Measurements from ENCODE around the gene CRIP2.

DNA sequence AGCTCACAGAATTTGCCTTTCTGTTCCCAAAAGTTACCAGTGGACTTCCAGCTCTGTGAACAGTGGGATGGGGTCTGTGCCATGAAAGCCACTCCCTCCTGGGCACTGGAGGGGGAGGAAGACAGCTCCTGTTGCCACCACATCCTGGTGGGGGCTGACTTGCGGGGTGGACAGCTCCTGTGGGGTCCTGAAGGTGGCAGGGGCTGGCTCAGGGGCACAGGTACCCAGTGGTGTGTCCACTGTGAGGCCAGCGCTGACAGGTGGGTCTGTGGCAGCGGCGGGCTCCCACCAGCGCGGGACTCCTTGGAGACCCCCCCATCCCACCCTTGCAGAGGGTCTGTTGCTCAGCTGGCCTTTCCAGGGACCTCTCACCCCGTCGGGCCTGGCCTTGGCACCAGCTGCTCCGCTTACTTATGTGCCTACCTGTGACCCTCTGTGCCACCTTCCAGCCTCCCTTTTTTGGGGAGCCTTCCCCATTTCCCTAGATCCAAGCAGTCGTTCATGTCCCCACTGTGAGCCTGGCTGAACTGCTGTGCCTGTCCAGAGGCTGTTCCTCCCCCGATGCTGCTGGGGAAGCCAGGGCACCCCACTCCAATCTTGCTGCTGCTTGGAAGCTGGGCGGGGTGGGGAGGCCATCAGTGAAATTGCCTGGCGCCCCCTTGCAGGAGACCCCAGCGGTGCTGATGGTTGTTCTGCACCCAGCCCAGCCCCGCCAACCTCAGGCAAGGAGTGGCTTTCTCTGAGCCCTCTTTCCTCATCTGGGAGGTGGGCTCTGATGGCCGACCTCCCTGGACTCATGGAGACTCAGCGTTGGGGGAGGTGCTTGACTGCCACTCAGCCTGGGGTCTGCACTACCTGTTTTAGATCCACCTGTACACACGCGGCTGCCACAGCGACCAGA lies 18.6 kb downstream of the CRIP2 start:
- no peak for TF ChIP-seq POLR2AphosphoS5 (IDR thresholded peaks at IDR 0.05; ENCODE audit: borderline replicate concordance, low read depth, low read length)
- TF ChIP-seq FOXP2 (optimal IDR thresholded peaks at IDR 0.05; ENCODE audit: control extremely low read depth, extremely low read length, insufficient read depth): no peak
